Stimulated activated CD4-positive, alpha-beta T cell treated with anti-CD3 and anti-CD28 coated beads, Interleukin-15, amount 100 ng/mL, for 1 hour (primary cell): ENCODE measurements around the gene TREM1.
"Not testable (repeated sequence)": the region's sequence is repeated elsewhere in the genome, so short reads cannot be mapped to it uniquely, and the experiment has no call there.

Experiments
- DNase-seq, 2 donors: peaks; one replicate each; pipeline ENCODE4 v3.0.0-alpha.2; 2020; ENCODE audit warnings: low read depth in 1 of 2, low spot score in 1 of 2

TREM1 gene

GRCh38 chr6:41297248-41297647 lies 10.8 kb upstream of the TREM1 start:
- not testable (repeated sequence) for DNase-seq

GRCh38 chr6:41294214-41294872 lies 7.9 kb upstream of the TREM1 start:
- DNase-seq: no peak

- DNase-seq: no peak
Measured at GRCh38 chr6:41291717-41292116, 5.2 kb upstream of the TREM1 start.

- no peak for DNase-seq
Measured at GRCh38 chr6:41289815-41290214, 3.3 kb upstream of the TREM1 start.

GRCh38 chr6:41288754-41289129 lies 2.3 kb upstream of the TREM1 start:
- no peak for DNase-seq

GRCh38 chr6:41288030-41288753 lies 1.7 kb upstream of the TREM1 start:
- DNase-seq: no peak

GRCh38 chr6:41284726-41285125 lies 1.8 kb downstream of the TREM1 start:
- no peak for DNase-seq

- no peak for DNase-seq
Measured at GRCh38 chr6:41283600-41283999, 2.9 kb downstream of the TREM1 start.

- no peak for DNase-seq
Measured at GRCh38 chr6:41280381-41281057, 6.0 kb downstream of the TREM1 start.

GRCh38 chr6:41278699-41279405 lies 7.6 kb downstream of the TREM1 start:
- DNase-seq: peak; percentile 31 to 38

- DNase-seq: no peak
Measured at GRCh38 chr6:41277605-41278004, 8.9 kb downstream of the TREM1 start.

- DNase-seq: no peak
Measured at GRCh38 chr6:41275489-41275888, 11.0 kb downstream of the TREM1 start.

GRCh38 chr6:41274256-41274655 lies 12.2 kb downstream of the TREM1 start:
- no peak for DNase-seq

GRCh38 chr6:41273714-41274113 lies 12.8 kb downstream of the TREM1 start:
- DNase-seq: no peak

- no peak for DNase-seq
Measured at GRCh38 chr6:41272591-41273240, 13.8 kb downstream of the TREM1 start.

- DNase-seq: no peak
Measured at GRCh38 chr6:41271901-41272395, 14.5 kb downstream of the TREM1 start.

- no peak for DNase-seq
Measured at GRCh38 chr6:41269716-41270115, 16.8 kb downstream of the TREM1 start.

- no peak for DNase-seq
Measured at GRCh38 chr6:41269166-41269565, 17.3 kb downstream of the TREM1 start.

- no peak for DNase-seq
Measured at GRCh38 chr6:41268478-41268877, 18.0 kb downstream of the TREM1 start.

GRCh38 chr6:41266541-41266940 lies 19.9 kb downstream of the TREM1 start:
- DNase-seq: no peak

GRCh38 chr6:41263267-41263666 lies 23.2 kb downstream of the TREM1 start:
- no peak for DNase-seq
